GM23338 (cell line): ENCODE data around the gene CYFIP1. TPM values are rescaled to one million over a fixed set of nuclear protein-coding genes. Genes with fewer than 3 reads are reported as not detected.

ENCODE experiments used
- ATAC-seq: fragments of 200-7000 bp; cut with Tn5 transposase; 3 replicates; pipeline ENCODE4 v1.9.1; 2020
- DNase-seq: peaks from one replicate; pipeline ENCODE4 v3.0.0-alpha.2; 2015; ENCODE audit warnings: low spot score
- H2AFZ ChIP-seq: fragments of 200-600 bp; sonication (generic); 2 replicates; pipeline ENCODE4 v1.8.0; 2016; ENCODE audit warnings: antibody characterized with exemption, mild to moderate bottlenecking, moderate library complexity
- H3F3A ChIP-seq: fragments of 200-600 bp; sonication (generic); replicated peaks from 2 replicates; pipeline ENCODE4 v1.8.0; 2017; ENCODE audit warnings: antibody characterized with exemption, mixed run types, low read depth
- H3K27ac ChIP-seq: fragments of 200-600 bp; sonication (generic); 2 replicates; pipeline ENCODE4 v1.6.1; 2016; ENCODE audit warnings: low read depth
- H3K27me3 ChIP-seq: fragments of 200-600 bp; sonication (generic); 2 replicates; pipeline ENCODE4 v1.8.0; 2016; ENCODE audit warnings: mild to moderate bottlenecking, mixed run types, moderate library complexity; ENCODE audit not compliant: insufficient read depth
- H3K36me3 ChIP-seq: fragments of 200-600 bp; sonication (generic); 2 replicates; pipeline ENCODE4 v1.8.0; 2016; ENCODE audit warnings: mild to moderate bottlenecking; ENCODE audit not compliant: insufficient read depth
- H3K4me1 ChIP-seq: fragments of 200-600 bp; sonication (generic); 2 replicates; pipeline ENCODE4 v1.8.0; 2016; ENCODE audit warnings: mild to moderate bottlenecking, moderate library complexity; ENCODE audit not compliant: insufficient read depth
- H3K4me2 ChIP-seq: fragments of 200-600 bp; sonication (generic); 2 replicates; pipeline ENCODE4 v1.7.1; 2017; ENCODE audit warnings: mixed run types
- H3K4me3 ChIP-seq: fragments of 200-600 bp; sonication (generic); 2 replicates; pipeline ENCODE4 v1.6.1; 2016; ENCODE audit warnings: mixed run types
- H3K79me2 ChIP-seq: fragments of 200-600 bp; sonication (generic); replicated peaks from 2 replicates; pipeline ENCODE4 v1.8.0; 2017; ENCODE audit warnings: mild to moderate bottlenecking; ENCODE audit not compliant: insufficient read depth
- H3K9me2 ChIP-seq: fragments of 200-600 bp; sonication (generic); 2 replicates; pipeline ENCODE4 v1.8.0; 2017; ENCODE audit not compliant: insufficient read depth
- H4K20me1 ChIP-seq: fragments of 200-600 bp; sonication (generic); replicated peaks from 2 replicates; pipeline ENCODE4 v1.8.0; 2017; ENCODE audit warnings: mild to moderate bottlenecking; ENCODE audit not compliant: insufficient read depth
- H3K27ac Mint-ChIP-seq: 2 replicates; pipeline ENCODE4 v1.8.0; 2020; ENCODE audit warnings: inconsistent platforms, mild to moderate bottlenecking, moderate library complexity, mixed read lengths
- H3K27me3 Mint-ChIP-seq: 3 replicates; pipeline ENCODE4 v1.8.0; 2022; ENCODE audit warnings: low read depth, mild to moderate bottlenecking, moderate library complexity, mixed read lengths, inconsistent platforms; ENCODE audit not compliant: insufficient read depth, poor library complexity
- H3K36me3 Mint-ChIP-seq: 3 replicates; pipeline ENCODE4 v1.8.0; 2021; ENCODE audit warnings: low read depth, mild to moderate bottlenecking, inconsistent platforms, moderate library complexity, mixed read lengths
- H3K4me1 Mint-ChIP-seq: 3 replicates; pipeline ENCODE4 v1.8.0; 2020; ENCODE audit warnings: mild to moderate bottlenecking, inconsistent platforms, mixed read lengths
- H3K4me3 Mint-ChIP-seq: 3 replicates; pipeline ENCODE4 v1.8.0; 2021; ENCODE audit warnings: moderate library complexity, mild to moderate bottlenecking, inconsistent platforms, mixed read lengths
- H3K9me3 Mint-ChIP-seq: 3 replicates; pipeline ENCODE4 v1.8.0; 2020; ENCODE audit warnings: moderate library complexity, mild to moderate bottlenecking, inconsistent platforms, mixed read lengths
- CREB1 ChIP-seq: fragments of 250-450 bp; sonication (Bioruptor Pico); IDR thresholded peaks from 2 replicates; pipeline ENCODE4 v1.5.0; 2020; ENCODE audit warnings: low read depth, mild to moderate bottlenecking, moderate library complexity
- CTCF ChIP-seq, 2 experiments: fragments of 200-600 bp in 1 of 2; sonication (generic) in 1 of 2; conservative IDR thresholded peaks; 2 replicates each; pipeline versions ENCODE4 v1.5.1 to v1.6.1; 2016 to 2017; ENCODE audit warnings: antibody characterized with exemption in 2 of 2, low read depth in 2 of 2, mild to moderate bottlenecking in 2 of 2, moderate library complexity in 1 of 2
- ETS1 ChIP-seq: IDR thresholded peaks from 2 replicates; pipeline ENCODE4 v1.6.1; 2016; ENCODE audit warnings: antibody characterized with exemption
- EZH2 ChIP-seq: fragments of 200-600 bp; sonication (generic); IDR thresholded peaks from one replicate; pipeline ENCODE4 v1.8.0; 2017; ENCODE audit warnings: antibody characterized with exemption, mild to moderate bottlenecking, low read depth; ENCODE audit not compliant: unreplicated experiment
- EZH2phosphoT487 ChIP-seq: fragments of 200-600 bp; sonication (generic); IDR thresholded peaks from one replicate; pipeline ENCODE4 v1.8.1; 2018; ENCODE audit warnings: antibody characterized with exemption; ENCODE audit not compliant: unreplicated experiment
- JUNB ChIP-seq: IDR thresholded peaks from one replicate; pipeline ENCODE4 v1.6.1; 2016; ENCODE audit warnings: antibody characterized with exemption; ENCODE audit not compliant: unreplicated experiment
- NANOG ChIP-seq: IDR thresholded peaks from 2 replicates; pipeline ENCODE4 v1.6.1; 2016; ENCODE audit warnings: antibody characterized with exemption, borderline replicate concordance
- POLR2AphosphoS5 ChIP-seq: IDR thresholded peaks from 2 replicates; pipeline ENCODE4 v1.6.1; 2016; ENCODE audit warnings: antibody characterized with exemption, low read depth
- REST ChIP-seq: IDR thresholded peaks from one replicate; pipeline ENCODE4 v1.6.1; 2018; ENCODE audit warnings: antibody characterized with exemption; ENCODE audit not compliant: unreplicated experiment
- STAT1 ChIP-seq: IDR thresholded peaks from one replicate; pipeline ENCODE4 v1.6.1; 2016; ENCODE audit warnings: antibody characterized with exemption; ENCODE audit not compliant: unreplicated experiment
- ZNF114 ChIP-seq: fragments of 250-450 bp; sonication (Bioruptor Pico); IDR thresholded peaks from 2 replicates; pipeline ENCODE4 v1.5.0; 2020; ENCODE audit warnings: mild to moderate bottlenecking, moderate library complexity
- ZNF331 ChIP-seq: fragments of 250-450 bp; sonication (Bioruptor Pico); IDR thresholded peaks from 2 replicates; pipeline ENCODE4 v1.5.0; 2020; ENCODE audit warnings: low read depth, mild to moderate bottlenecking, moderate library complexity
- ZNF462 ChIP-seq: fragments of 250-450 bp; sonication (Bioruptor Pico); IDR thresholded peaks from 2 replicates; pipeline ENCODE4 v1.5.0; 2020; ENCODE audit warnings: mild to moderate bottlenecking, moderate library complexity
- polyA plus RNA-seq: library from polyadenylated mRNA; unstranded; fragments of >200 nt; fragmentation: Nextera tagmentation; extraction: Ambion mirVana; gene quantifications from 2 replicates; pipeline ENCODE4 v1.2.1, GENCODE V29; 2016
- total RNA-seq: library from RNA; depleted of rRNA; stranded (reverse); fragments of >200 nt; shearing (Covaris generic); gene quantifications from 2 replicates; pipeline ENCODE4 v1.2.3, GENCODE V29; 2014

Gene CYFIP1
- total and polyA plus RNA-seq, 2 experiments from 2014 or later, result 20.0 to 73.9 TPM

GRCh38 chr15:23026218-23026617 is 46.0 kb upstream of the CYFIP1 start:
- ATAC-seq (no peak), DNase-seq (no peak)
- peaks cover 57% of the 10 kb centered on the region for H3K36me3 Mint-ChIP-seq
- no peak overlapping the region for H3K4me3 Mint-ChIP-seq
- Histone ChIP-seq H3K4me1 (no peaks in the 10 kb centered on the region), H3K27me3 (no peaks in the 10 kb centered on the region), H3K27ac (no peak overlapping the region), H3K4me2 (no peak overlapping the region), H2AFZ (no peak overlapping the region), H3K9me2 (no peaks in the 10 kb centered on the region), H3K79me2 (no peaks in the 10 kb centered on the region), H3K4me3 (no peak overlapping the region), H3K36me3 (peaks cover 58% of the 10 kb centered on the region), H4K20me1 (no peaks in the 10 kb centered on the region), H3F3A (no peaks in the 10 kb centered on the region)
- no peaks in the 10 kb centered on the region for H3K9me3 Mint-ChIP-seq
- no peaks in the 10 kb centered on the region for H3K4me1 Mint-ChIP-seq
- no peaks in the 10 kb centered on the region for H3K27me3 Mint-ChIP-seq
- H3K27ac Mint-ChIP-seq, result no peak overlapping the region
- TF ChIP-seq ETS1 (no peak), REST (no peak), EZH2 (no peak), ZNF462 (CRISPR knock-in tag) (no peak), EZH2phosphoT487 (no peak), JUNB (no peak), ZNF331 (CRISPR knock-in tag) (no peak), POLR2AphosphoS5 (no peak), CREB1 (CRISPR knock-in tag) (no peak), NANOG (no peak), ZNF114 (CRISPR knock-in tag) (no peak), CTCF (conservative IDR thresholded peaks at IDR 0.05; ENCODE audit: low read depth in 2 of 2) (no peak), STAT1 (no peak)
